ENCODE data around the gene FFAR1.
"Not testable (repeated sequence)": the region's sequence is repeated elsewhere in the genome, so short reads cannot be mapped to it uniquely, and the experiment has no call there.

GRCh38 chr19:35374031-35374430 is 26.3 kb downstream of the FFAR1 start:
- not testable (repeated sequence) for TF ChIP-seq CTCF (conservative IDR thresholded peaks at IDR 0.05 in 1 of 2, IDR thresholded peaks at IDR 0.05 in 1 of 2; ENCODE audit: low read depth in 1 of 2, low read length in 2 of 2); EZH2 (IDR thresholded peaks at IDR 0.05; ENCODE audit: low read length, missing control alignments)

Measured in fibroblast of lung (primary cell).